ENCODE results near the gene MT1A.

DNA sequence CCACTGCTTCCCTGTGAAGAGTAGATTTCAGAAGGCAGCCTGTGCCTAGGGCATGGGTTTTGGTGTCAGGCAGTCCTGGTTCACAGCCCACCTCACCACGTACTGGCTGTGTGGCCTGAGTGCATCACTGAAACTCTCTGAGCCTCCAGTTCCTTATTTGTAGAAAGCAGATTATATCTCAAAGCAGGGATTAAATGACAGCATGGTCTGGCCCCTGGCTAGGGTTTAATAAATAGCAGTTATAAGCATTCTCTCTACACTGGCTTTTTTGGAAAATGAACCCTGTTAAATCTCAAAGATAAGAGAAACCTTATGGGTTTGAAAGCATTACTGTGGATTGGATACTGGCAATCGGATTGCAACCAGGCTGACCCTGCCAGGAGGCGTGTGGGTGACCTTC lies 8.9 kb upstream of the MT1A start:
- TF ChIP-seq RARB (CRISPR knock-in tag; IDR thresholded peaks at IDR 0.05) (no peak), ZFP3 (CRISPR knock-in tag; IDR thresholded peaks at IDR 0.05) (no peak), OSR1 (CRISPR knock-in tag; IDR thresholded peaks at IDR 0.05) (no peak), ZNF70 (CRISPR knock-in tag; IDR thresholded peaks at IDR 0.05) (no peak), TOX (CRISPR knock-in tag; IDR thresholded peaks at IDR 0.05; ENCODE audit: borderline replicate concordance) (no peak), ARNTL (CRISPR knock-in tag; IDR thresholded peaks at IDR 0.05; ENCODE audit: borderline replicate concordance, low read depth) (no peak), ZC3H10 (CRISPR knock-in tag; IDR thresholded peaks at IDR 0.05) (no peak)
- TF ChIP-seq, protein P1, sequence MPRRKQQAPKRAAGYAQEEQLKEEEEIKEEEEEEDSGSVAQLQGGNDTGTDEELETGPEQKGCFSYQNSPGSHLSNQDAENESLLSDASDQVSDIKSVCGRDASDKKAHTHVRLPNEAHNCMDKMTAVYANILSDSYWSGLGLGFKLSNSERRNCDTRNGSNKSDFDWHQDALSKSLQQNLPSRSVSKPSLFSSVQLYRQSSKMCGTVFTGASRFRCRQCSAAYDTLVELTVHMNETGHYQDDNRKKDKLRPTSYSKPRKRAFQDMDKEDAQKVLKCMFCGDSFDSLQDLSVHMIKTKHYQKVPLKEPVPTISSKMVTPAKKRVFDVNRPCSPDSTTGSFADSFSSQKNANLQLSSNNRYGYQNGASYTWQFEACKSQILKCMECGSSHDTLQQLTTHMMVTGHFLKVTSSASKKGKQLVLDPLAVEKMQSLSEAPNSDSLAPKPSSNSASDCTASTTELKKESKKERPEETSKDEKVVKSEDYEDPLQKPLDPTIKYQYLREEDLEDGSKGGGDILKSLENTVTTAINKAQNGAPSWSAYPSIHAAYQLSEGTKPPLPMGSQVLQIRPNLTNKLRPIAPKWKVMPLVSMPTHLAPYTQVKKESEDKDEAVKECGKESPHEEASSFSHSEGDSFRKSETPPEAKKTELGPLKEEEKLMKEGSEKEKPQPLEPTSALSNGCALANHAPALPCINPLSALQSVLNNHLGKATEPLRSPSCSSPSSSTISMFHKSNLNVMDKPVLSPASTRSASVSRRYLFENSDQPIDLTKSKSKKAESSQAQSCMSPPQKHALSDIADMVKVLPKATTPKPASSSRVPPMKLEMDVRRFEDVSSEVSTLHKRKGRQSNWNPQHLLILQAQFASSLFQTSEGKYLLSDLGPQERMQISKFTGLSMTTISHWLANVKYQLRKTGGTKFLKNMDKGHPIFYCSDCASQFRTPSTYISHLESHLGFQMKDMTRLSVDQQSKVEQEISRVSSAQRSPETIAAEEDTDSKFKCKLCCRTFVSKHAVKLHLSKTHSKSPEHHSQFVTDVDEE (CRISPR knock-in tag; IDR thresholded peaks at IDR 0.05) = no peak
- TF ChIP-seq, protein P2, sequence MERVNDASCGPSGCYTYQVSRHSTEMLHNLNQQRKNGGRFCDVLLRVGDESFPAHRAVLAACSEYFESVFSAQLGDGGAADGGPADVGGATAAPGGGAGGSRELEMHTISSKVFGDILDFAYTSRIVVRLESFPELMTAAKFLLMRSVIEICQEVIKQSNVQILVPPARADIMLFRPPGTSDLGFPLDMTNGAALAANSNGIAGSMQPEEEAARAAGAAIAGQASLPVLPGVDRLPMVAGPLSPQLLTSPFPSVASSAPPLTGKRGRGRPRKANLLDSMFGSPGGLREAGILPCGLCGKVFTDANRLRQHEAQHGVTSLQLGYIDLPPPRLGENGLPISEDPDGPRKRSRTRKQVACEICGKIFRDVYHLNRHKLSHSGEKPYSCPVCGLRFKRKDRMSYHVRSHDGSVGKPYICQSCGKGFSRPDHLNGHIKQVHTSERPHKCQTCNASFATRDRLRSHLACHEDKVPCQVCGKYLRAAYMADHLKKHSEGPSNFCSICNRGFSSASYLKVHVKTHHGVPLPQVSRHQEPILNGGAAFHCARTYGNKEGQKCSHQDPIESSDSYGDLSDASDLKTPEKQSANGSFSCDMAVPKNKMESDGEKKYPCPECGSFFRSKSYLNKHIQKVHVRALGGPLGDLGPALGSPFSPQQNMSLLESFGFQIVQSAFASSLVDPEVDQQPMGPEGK (CRISPR knock-in tag; IDR thresholded peaks at IDR 0.05; ENCODE audit: borderline replicate concordance) = no peak
- TF ChIP-seq, protein P3, sequence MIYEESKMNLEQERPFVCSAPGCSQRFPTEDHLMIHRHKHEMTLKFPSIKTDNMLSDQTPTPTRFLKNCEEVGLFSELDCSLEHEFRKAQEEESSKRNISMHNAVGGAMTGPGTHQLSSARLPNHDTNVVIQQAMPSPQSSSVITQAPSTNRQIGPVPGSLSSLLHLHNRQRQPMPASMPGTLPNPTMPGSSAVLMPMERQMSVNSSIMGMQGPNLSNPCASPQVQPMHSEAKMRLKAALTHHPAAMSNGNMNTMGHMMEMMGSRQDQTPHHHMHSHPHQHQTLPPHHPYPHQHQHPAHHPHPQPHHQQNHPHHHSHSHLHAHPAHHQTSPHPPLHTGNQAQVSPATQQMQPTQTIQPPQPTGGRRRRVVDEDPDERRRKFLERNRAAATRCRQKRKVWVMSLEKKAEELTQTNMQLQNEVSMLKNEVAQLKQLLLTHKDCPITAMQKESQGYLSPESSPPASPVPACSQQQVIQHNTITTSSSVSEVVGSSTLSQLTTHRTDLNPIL (CRISPR knock-in tag; IDR thresholded peaks at IDR 0.05; ENCODE audit: low read depth) = no peak
